M059J (cell line): ENCODE measurements around the gene NDST1. TPM values are rescaled to one million over a fixed set of nuclear protein-coding genes. Genes with fewer than 3 reads are reported as not detected.
A peak's percentile ranks its signal among the peaks of the same experiment; 100 is the strongest.

Experiments used
- DNase-seq: peaks from one replicate; pipeline ENCODE4 v3.0.0-alpha.2; 2012; ENCODE audit warnings: low read depth
- total RNA-seq: library from RNA; depleted of rRNA; stranded (reverse); fragments of >200 nt; shearing (Covaris generic); gene quantifications from 2 replicates; pipeline ENCODE4 v1.2.3, GENCODE V29; 2014

NDST1 gene
- total RNA-seq, 1 experiment from 2014 or later = 44.2 TPM

- peak; percentile 89 for DNase-seq
These were observed 19.2 kb upstream of the NDST1 start for GRCh38 chr5:150488519-150489359.

GRCh38 chr5:150489360-150490295, 18.3 kb upstream of the NDST1 start:
- DNase-seq = peak; percentile 68

- no peak for DNase-seq
These were observed 17.6 kb upstream of the NDST1 start for GRCh38 chr5:150490296-150490669.

DNA sequence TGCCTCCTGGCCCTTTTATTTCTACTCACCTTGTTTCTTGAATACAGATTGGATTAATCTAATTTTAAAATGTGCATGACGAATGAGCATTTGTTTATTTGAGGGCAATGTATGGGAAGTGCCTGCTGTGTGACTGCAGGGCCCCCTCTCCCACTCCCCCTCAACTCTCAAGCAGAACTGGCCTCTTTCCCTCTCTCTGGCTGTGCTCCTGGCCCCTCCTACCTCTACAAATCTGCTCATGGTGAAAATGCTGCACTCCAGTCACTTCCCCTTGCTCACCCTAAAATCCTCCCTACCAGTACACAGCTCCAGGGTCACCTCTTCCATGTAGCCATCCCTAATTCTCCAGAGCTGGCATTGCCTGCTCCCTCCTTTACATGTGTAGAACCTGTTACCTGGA, 17.2 kb upstream of the NDST1 start:
- no peak for DNase-seq

DNA sequence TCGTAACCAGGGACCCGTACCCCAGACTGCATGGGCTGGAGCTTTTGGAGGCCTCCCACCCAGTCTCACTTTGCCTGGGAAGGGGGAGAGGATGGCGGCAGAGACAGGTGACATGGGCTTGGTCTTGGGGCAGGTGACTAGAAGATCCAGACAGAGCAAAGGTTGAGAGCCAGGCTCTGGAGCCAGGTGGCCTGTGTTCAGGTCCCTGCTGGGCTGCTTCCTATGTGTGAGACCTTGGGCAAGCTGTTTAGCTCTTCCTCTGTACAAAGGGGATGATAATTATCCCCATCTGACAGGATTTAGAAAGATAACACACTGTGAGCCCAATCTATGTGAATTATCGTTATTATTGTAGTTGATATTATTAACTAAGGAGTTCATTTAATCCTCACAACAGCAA, 16.1 kb upstream of the NDST1 start:
- DNase-seq = no peak

DNA sequence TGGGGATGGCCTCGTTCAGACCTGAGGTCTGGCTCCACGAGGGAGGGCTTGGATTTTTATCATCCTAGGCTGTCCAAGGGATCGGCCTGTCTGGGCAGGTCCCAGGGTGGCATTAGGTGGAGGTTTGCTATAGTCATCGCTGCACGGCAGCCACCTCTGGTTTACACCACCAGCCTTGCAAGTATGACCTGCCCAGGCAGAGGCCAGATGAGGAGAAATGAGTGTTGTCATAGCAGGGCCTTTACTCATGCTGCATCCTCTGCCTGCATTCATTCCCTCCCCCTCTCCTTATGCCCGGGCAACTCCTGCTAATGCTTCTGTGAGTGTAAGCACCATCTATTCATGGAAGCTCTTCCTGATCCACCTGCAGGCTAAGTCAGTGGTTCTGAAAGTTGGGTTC, 15.3 kb upstream of the NDST1 start:
- peak; percentile 93 for DNase-seq

GRCh38 chr5:150496098-150496497, 11.8 kb upstream of the NDST1 start:
- no peak for DNase-seq

- no peak for DNase-seq
These were observed 11.4 kb upstream of the NDST1 start for GRCh38 chr5:150496534-150496933.

DNA sequence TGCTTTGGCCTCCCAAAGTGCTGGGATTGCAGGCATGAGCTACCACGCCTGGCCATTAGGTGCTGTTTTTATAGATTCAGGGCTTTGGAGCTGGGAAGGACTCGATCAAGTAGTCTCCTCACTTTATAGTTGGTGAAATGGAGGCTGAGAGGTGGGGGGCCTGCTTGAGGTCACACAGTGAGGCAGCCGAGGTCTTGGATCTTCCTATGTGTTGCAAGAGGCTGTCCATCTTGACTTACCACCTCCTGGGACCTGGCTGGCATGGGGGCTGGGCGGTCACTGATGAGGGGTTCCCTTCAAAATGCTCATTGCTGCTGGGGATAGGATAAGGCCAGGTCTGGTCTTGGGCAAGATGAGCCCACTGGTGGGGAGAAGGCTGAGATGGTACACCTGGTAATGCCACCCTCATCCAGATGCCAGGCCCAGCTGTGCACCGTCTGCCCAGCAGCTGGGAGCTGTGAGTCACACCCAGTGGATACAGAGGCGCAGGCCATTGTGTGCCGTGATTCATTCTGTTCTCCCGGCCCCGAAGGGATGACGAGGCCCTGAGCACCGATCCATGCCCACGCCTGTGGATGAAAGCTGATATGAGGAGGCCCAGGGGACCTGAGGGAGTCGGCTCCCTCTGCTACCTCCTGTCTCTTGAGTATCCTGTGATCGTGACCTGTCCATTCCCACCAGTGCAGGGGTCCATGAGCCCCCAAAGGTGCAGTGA, 10.5 kb upstream of the NDST1 start:
- DNase-seq = peak; percentile 94

GRCh38 chr5:150497989-150498317, 10.0 kb upstream of the NDST1 start:
- no peak for DNase-seq

- no peak for DNase-seq
These were observed 9.4 kb upstream of the NDST1 start for GRCh38 chr5:150498501-150498900.

DNA sequence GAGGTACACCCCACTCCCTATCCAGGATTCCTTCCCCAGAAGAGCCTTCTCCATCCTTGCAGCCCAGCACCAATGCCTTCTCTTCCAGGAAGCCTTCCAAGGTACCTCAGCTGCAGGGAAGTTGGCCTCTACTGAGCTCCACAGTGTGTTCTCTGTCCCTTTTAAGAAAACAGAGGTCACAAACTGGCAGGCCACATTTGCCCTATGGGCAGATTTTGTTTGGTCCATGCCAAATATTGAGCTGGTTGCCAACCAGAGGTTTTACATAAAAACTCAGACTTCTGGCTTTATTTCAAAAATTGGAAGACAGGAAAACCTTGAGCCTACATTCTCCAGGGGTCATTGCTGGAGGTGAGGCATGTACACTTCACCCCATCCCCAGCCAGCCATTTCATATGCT, 9.0 kb upstream of the NDST1 start:
- peak; percentile 38 for DNase-seq

DNA sequence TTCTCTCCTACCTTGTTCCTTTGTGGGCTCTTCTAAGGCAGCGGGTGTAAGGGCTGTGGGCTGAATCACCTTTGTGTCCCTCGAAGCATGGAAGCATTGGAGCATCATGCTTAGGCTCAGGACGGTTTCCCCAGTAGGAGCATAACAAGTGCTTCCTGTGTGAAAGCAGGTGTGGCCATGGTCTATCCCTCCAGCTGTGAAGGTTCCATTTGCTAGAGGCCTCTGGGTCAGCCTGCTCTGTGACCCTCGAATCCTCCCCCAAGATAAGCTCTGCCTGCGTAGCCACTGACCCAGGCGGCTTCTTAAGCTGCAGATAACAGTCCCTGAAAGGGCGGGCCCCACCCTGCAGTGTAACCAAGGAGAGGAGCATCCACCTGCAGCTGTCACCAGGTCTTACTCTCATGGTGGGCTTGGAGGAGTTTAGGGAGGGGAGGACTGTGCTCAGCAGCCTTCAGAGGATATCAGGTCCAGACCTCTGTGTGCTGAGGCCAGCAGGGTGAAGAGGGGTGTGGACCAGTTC, 8.4 kb upstream of the NDST1 start:
- no peak for DNase-seq

DNA sequence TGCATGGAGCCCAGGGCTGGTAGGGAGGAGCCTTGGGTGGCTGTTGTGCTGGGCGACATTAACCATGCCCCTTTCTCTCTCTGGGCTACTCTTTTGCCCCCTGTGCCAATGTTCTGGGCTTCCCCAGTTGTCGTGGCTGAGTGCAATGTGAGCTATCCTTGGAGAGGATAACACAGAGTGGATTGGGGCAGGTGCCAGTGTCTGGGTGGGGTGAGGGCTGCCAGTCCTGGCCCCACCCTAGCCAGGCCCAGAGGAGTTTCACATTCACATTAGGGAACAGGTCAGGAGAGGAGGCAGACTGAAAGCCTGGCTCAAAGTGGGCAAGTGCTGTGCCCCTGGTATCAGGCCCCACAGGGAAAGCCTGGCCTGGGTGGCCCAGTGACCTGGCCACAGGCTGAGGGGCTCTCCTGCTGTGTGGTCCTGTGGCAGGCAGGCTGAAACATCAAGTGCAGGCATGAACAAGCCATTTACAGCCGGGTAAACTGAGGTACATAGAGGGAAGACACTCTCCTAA, 7.5 kb upstream of the NDST1 start:
- DNase-seq = no peak

DNA sequence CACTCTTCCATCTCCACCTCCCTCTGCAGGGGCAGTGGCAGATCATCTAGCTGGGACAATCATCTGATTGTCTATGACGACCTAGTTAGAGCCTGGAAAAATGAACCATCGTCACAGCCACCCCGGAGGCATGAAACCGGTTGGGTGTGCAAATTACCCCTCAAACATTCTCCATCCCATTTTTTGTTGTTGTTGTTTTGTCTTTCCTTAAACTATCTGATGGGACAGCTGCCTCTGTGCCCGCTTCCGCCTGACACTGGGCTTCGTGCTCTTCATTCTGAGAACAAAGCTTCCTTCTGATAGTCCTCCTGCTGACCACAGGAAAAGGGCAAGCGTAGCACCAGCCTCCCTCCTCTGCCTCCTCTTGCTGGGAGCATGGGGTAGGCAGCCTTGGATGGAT, 7.0 kb upstream of the NDST1 start:
- DNase-seq = no peak

DNA sequence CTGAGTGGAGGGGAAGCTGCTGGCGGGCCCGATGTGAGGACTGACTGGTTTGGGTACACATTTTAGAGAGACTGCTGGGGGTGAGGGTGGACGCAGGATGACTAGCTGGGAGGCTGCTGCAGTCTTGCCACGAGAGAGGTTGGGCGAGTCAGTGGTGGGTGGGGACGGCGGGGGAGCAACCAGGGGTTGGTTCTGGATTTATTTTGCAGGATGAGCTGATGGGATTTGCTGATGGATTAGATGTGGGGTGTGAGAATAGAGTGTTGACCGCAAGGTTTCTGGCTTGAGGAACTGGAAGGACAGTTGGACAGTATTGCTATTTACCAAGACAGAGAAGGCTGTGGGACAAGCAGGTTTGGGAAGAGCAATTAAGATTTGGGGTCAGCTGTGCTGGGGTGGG, 5.8 kb upstream of the NDST1 start:
- DNase-seq = peak; percentile 44

DNA sequence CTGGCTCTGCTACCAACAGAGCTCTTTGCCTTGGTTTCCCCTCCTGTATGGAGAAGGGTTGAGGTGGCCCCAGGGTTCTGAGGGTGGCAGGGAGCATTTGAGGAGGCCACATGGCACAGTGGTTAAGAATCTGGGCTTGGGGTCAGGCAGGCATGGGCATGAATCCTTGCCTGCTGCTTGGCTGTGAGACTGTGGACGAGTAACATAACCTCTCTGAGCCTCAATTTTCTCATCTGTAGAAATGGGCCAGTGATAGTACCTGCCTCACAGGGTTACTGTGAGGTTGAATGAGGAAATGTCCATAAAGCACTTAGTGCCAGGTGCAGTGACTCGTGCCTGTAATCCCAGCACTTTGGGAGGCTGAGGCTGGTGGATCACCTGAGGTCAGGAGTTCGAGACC, 5.1 kb upstream of the NDST1 start:
- DNase-seq = no peak

GRCh38 chr5:150503386-150503785, 4.5 kb upstream of the NDST1 start:
- no peak for DNase-seq

DNA sequence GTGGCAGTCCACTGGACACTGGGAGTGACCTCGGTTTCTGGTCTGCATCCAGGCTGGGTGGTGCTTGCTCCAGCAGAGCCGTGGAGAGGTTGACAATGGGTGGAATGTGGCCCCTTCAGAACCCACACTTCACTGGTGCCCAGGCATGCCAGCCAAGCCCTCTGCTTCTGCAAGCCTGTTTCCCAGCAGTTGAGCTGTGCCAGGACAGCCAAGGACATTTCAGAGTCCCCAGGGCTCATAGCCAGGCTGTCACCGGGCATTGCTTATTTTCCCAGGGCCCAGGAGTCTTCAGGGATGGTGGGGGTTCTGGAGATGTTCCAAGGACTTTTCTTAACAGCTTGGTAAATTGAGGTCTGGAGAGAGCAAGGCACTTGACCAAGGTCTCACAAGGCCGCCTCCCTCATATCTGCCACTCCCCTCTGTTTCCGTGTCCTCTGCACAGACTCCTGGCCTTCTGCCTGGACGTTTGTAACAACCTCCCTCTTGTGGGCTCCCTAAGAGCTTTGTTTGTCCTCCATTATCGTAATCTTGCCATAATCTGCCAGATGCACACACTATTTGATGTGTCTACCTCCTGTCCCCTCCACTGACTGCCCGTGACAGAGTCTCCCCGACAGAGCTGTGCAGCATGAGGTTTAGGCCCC, 3.8 kb upstream of the NDST1 start:
- peak; percentile 65 for DNase-seq

DNA sequence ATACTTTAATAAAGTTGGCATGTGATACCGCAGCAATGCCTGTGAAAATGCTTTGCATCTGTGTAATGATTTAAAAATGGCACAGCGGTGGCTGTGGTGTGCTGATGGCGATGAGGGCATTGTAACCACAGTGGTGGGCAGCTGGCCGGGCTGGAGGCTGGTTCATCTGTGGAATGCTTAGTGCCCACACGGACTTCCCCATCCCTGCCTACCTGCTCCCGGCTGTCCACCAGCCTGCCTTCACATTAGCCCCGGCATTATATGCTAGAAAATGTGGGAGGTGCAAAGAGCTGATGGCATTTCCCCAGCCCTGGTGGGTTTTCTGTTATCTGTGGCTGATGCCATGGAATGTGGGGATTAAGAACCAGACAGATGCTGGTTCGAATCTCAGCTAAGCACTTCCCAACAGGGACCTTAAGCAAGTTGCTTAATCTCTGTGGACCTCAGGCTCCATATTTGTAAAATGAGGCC, 2.9 kb upstream of the NDST1 start:
- peak; percentile 90 for DNase-seq

DNA sequence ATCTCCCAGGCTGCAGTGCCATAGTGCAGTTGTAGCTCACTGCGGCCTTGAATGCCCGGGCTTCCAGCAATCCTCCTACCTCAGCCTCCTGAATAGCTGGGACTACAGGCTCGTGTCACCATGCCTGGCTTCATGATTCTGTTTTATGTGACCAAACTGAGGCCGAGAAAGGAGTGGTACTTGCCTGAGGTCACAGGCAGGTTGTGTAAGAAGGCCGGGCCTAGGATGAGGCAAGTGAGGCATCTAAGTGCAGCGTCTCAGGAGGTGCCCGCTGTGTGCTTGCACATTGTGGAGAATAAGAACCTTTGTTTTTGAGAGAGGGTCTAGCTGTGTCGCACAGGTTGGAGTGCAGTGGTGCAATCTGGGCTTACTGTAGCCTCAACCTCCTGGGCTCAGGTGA, 2.1 kb upstream of the NDST1 start:
- no peak for DNase-seq
